Measurements from ENCODE around the gene NTN4. TPM values are rescaled to one million over a fixed set of nuclear protein-coding genes. Genes with fewer than 3 reads are reported as not detected.
"Not testable (repeated sequence)": the region's sequence is repeated elsewhere in the genome, so short reads cannot be mapped to it uniquely, and the experiment has no call there.

The NTN4 gene
- total RNA-seq, 4 donors from 2014 or later = 33.5 to 103 (median 51.5) TPM

- Histone ChIP-seq H3K27me3 (no peaks in the 10 kb centered on the region), H3K9me3 (no peaks in the 10 kb centered on the region), H3K4me1 (peaks cover 0 to 12% (median 0%) of the 10 kb centered on the region in 3 donors), H3K27ac (no peak overlapping the region), H3K4me3 (no peak overlapping the region), H3K36me3 (no peaks in the 10 kb centered on the region)
- TF ChIP-seq POLR2A (IDR thresholded peaks at IDR 0.05) (no peak), CTCF (IDR thresholded peaks at IDR 0.05) (peak; percentile 53 to 80 (median 80))
- ATAC-seq = peak; percentile 46
- 37 to 44% methylated on average over 5 of the region's 5 CpGs for WGBS, 2 donors (ENCODE audit: low coverage in 1 of 2)
Observed at GRCh38 chr12:95815632-95816212, 25.2 kb upstream of the NTN4 start.

GRCh38 chr12:95812155-95812554, 21.6 kb upstream of the NTN4 start:
- 81 to 88% methylated on average over 2 to 3 of the region's 4 CpGs for WGBS, 2 donors (ENCODE audit: low coverage in 1 of 2)
- not testable (repeated sequence) for H3K4me3 ChIP-seq, H3K9me3 ChIP-seq, H3K36me3 ChIP-seq, ATAC-seq, H3K27me3 ChIP-seq, H3K27ac ChIP-seq
- H3K4me1 ChIP-seq = peaks cover 0 to 12% (median 0%) of the 10 kb centered on the region in 3 donors

GRCh38 chr12:95810411-95810810, 19.8 kb upstream of the NTN4 start:
- Histone ChIP-seq H3K27ac (no peak overlapping the region), H3K4me3 (no peak overlapping the region), H3K4me1 (peaks cover 0 to 21% (median 0%) of the 10 kb centered on the region in 3 donors), H3K36me3 (no peaks in the 10 kb centered on the region), H3K27me3 (no peaks in the 10 kb centered on the region), H3K9me3 (no peaks in the 10 kb centered on the region)
- 60 to 93% methylated on average over 1 to 2 of the region's 2 CpGs for WGBS, 2 donors (ENCODE audit: low coverage in 1 of 2)
- no peak for TF ChIP-seq EP300 (IDR thresholded peaks at IDR 0.05)
- TF ChIP-seq POLR2A (IDR thresholded peaks at IDR 0.05) = no peak
- TF ChIP-seq CTCF (IDR thresholded peaks at IDR 0.05) = no peak
- TF ChIP-seq POLR2AphosphoS5 (IDR thresholded peaks at IDR 0.05) = no peak
- no peak for ATAC-seq

- Histone ChIP-seq H3K36me3 (no peaks in the 10 kb centered on the region), H3K4me3 (no peak overlapping the region), H3K4me1 (peaks cover 0 to 18% (median 0%) of the 10 kb centered on the region in 3 donors), H3K27ac (no peak overlapping the region), H3K9me3 (no peaks in the 10 kb centered on the region), H3K27me3 (no peaks in the 10 kb centered on the region)
- no peak for ATAC-seq
- WGBS, 2 donors (ENCODE audit: low coverage in 1 of 2) = 87 to 100% methylated on average over 4 of the region's 7 CpGs
- TF ChIP-seq EP300 (IDR thresholded peaks at IDR 0.05) (no peak), CTCF (IDR thresholded peaks at IDR 0.05) (no peak), POLR2AphosphoS5 (IDR thresholded peaks at IDR 0.05) (no peak), POLR2A (IDR thresholded peaks at IDR 0.05) (no peak)
Observed at GRCh38 chr12:95809000-95809680, 18.6 kb upstream of the NTN4 start.

GRCh38 chr12:95808146-95808545, 17.6 kb upstream of the NTN4 start:
- no peak for ATAC-seq
- 88 to 100% methylated on average over 3 to 7 of the region's 7 CpGs for WGBS, 2 donors (ENCODE audit: low coverage in 1 of 2)
- Histone ChIP-seq H3K27ac (no peak overlapping the region), H3K9me3 (no peaks in the 10 kb centered on the region), H3K27me3 (no peaks in the 10 kb centered on the region), H3K4me1 (peaks cover 0 to 20% (median 2%) of the 10 kb centered on the region in 3 donors), H3K36me3 (no peaks in the 10 kb centered on the region), H3K4me3 (no peak overlapping the region)
- no peak for TF ChIP-seq POLR2A (IDR thresholded peaks at IDR 0.05)
